Measurements from ENCODE around the gene C1RL. TPM values are rescaled to one million over a fixed set of nuclear protein-coding genes. Genes with fewer than 3 reads are reported as not detected.

The C1RL gene
- total RNA-seq, 4 donors from 2014 or later: 15.4 to 121 (median 37.4) TPM

DNA sequence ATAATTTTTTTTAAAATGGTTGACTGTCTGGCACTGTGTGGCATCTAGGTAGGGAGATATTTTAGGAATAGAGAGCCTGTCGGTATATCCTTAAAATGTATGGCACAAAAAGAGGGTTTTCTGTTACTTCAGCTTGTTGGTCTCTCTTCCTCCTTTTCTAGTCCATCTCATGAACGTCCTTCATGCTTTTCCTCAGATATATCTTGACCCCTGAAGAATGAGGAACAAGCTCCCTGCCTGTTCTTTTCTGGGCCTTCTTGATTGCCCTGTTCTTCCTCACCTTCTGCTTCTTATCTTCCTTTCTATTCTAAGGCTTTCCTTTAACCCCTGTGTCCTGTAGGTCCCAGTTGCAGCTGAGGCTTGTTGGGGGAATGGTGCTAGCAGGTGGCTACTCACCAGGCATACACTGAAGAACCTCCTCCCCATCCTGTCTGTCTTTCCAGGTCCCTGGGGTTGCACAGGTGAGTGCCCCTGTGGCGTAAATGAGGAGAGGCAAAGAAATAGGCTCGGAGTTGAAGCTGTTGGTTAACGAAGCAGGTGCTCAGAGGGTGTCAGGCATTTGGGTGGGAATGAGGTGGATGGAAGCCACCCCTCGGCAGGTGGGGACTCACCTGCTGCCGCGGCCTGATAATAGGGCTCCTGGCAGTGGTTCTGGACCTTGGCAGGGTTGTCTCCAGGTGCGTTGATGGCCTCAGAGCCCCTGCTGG, 9.6 kb downstream of the C1RL start:
- TF ChIP-seq, protein P1, sequence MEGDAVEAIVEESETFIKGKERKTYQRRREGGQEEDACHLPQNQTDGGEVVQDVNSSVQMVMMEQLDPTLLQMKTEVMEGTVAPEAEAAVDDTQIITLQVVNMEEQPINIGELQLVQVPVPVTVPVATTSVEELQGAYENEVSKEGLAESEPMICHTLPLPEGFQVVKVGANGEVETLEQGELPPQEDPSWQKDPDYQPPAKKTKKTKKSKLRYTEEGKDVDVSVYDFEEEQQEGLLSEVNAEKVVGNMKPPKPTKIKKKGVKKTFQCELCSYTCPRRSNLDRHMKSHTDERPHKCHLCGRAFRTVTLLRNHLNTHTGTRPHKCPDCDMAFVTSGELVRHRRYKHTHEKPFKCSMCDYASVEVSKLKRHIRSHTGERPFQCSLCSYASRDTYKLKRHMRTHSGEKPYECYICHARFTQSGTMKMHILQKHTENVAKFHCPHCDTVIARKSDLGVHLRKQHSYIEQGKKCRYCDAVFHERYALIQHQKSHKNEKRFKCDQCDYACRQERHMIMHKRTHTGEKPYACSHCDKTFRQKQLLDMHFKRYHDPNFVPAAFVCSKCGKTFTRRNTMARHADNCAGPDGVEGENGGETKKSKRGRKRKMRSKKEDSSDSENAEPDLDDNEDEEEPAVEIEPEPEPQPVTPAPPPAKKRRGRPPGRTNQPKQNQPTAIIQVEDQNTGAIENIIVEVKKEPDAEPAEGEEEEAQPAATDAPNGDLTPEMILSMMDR (IDR thresholded peaks at IDR 0.05): no peak
- TF ChIP-seq POLR2A (IDR thresholded peaks at IDR 0.05): no peak
- no peaks in the 10 kb centered on the region for H3K4me1 ChIP-seq
- no peak overlapping the region for H3K27ac ChIP-seq
- DNase-seq: no peak
- no peak overlapping the region for H3K4me3 ChIP-seq
- H3K36me3 ChIP-seq: no peaks in the 10 kb centered on the region
- H3K9me3 ChIP-seq: no peaks in the 10 kb centered on the region
- intact Hi-C loops (cut with DNase I; ENCODE audit: low total_unique reads): no loop called here
- H3K27me3 ChIP-seq: no peaks in the 10 kb centered on the region

DNA sequence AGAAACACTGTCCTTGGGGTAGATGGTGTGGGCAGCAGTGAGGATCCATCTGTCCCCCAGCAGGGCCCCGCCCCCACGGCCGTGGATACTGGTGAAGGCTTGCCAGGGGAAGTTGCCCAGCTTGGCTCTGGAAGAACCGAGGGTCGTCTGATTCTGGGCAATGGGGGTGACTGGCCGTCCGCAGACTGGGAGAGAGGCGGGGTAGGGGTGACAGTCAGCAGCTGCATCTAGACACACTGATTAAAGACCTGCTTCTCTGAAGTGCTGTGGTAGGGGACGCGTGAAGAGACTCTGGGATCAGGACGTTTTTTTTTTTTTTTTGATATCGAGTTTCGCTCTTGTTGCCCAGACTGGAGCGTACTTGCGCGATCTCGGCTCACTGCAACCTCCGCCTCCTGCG, 12.0 kb downstream of the C1RL start:
- TF ChIP-seq, protein P1 (IDR thresholded peaks at IDR 0.05): no peak
- no peak for TF ChIP-seq POLR2A (IDR thresholded peaks at IDR 0.05)
- no peaks in the 10 kb centered on the region for H3K4me1 ChIP-seq
- no peaks in the 10 kb centered on the region for H3K27me3 ChIP-seq
- intact Hi-C loops (cut with DNase I; ENCODE audit: low total_unique reads): no loop called here
- no peak overlapping the region for H3K27ac ChIP-seq
- H3K4me3 ChIP-seq: no peak overlapping the region
- no peaks in the 10 kb centered on the region for H3K9me3 ChIP-seq
- no peaks in the 10 kb centered on the region for H3K36me3 ChIP-seq
- DNase-seq: no peak

DNA sequence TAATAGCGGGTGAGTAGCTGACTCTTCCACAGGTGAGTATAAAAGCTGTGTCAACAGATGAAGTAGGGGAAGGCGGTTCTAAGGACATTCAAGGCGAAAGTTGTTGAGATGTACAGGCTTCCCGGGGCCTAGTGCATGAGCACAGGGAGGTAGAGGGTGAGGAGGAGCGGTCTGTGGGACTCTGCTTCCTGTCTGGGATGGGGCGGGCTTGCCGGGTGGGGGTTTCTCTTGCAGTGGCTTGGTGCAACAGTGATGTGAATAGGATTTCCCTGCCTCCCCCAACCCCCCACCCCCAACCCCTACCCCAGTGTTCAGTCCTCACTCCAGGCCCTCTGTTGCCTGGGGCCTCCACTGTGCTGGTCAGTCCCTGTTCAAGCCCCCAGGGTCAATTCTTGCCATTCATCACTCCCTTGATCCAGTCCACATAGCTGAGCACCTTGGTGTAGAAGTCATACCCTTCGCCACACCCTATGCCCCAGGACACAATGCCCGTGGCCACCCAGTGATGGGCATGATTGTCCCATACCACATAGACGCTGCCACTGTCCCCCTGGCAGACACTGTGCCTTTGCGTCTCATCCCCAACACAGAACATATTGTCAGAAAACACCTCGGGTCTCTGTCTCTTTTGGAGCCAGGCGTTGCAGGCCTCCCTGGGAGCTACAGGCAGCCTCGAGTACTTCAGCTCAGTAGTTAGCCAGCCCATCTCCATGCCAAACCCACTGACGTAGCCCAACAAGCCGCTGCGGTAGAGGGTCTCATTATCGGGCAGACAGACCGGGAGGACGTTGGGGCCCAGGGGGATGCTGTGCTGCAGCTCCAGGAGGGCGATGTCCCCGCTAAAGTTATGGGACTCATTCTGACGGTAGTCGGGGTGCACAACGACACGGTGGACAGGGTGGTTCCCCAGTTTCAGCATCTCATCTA, 12.7 kb downstream of the C1RL start:
- intact Hi-C loops (cut with DNase I; ENCODE audit: low total_unique reads): no loop called here
- H3K4me3 ChIP-seq: no peak overlapping the region
- TF ChIP-seq, protein P1 (IDR thresholded peaks at IDR 0.05): no peak
- no peak for TF ChIP-seq POLR2A (IDR thresholded peaks at IDR 0.05)

DNA sequence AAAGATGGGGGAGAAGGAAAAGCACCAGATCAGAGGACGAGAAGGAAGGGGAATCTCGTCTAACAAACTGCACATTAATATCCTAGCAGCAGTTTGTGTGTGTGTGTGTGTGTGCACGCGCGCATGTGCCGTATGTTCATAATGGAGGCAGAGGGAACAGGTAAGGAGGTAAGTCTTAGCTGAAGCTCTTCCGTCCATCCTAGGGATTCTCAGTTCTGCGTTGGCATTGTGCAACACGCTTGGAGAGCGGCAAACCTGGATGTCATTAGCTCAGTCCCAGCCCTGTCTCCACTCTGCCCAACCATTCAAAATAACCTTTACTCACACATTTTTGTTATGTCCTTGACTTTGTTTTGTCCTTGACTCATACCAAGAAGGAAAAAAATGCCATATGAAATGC, 15.1 kb downstream of the C1RL start:
- H3K9me3 ChIP-seq: no peaks in the 10 kb centered on the region
- H3K27me3 ChIP-seq: no peaks in the 10 kb centered on the region
- H3K4me1 ChIP-seq: no peaks in the 10 kb centered on the region
- H3K4me3 ChIP-seq: no peak overlapping the region
- H3K27ac ChIP-seq: peak overlapping the region in 1 of 2 donors; percentile 75
- H3K36me3 ChIP-seq: no peaks in the 10 kb centered on the region
- TF ChIP-seq, protein P1 (IDR thresholded peaks at IDR 0.05): no peak
- TF ChIP-seq POLR2A (IDR thresholded peaks at IDR 0.05): no peak
- no peak for DNase-seq
- intact Hi-C loops (cut with DNase I; ENCODE audit: low total_unique reads): no loop called here

More for the DNA sequence above, 12.7 kb downstream of the C1RL start:
- H3K36me3 ChIP-seq: no peaks in the 10 kb centered on the region
- no peaks in the 10 kb centered on the region for H3K4me1 ChIP-seq
- no peak overlapping the region for H3K27ac ChIP-seq
- no peaks in the 10 kb centered on the region for H3K27me3 ChIP-seq
- DNase-seq: no peak
- no peaks in the 10 kb centered on the region for H3K9me3 ChIP-seq

DNA sequence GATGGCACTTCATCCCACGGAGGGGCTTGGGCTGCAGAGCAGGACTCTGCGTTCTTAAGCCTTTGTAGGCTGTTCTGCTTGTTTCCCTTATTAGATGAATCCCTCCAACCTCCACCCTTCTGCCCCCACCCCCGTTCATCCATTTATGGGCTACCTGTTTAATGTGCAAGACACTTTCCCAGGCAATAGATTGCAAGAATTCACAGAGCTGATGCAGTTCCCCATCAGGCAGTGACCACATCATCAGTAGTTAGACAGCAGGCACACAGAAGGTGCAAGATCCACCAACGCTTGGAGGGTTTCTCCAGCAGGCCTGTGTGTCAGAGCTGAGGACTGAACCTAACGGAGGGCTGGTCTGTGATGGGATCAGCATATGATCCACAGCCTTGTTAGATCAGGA, 15.5 kb downstream of the C1RL start:
- H3K27me3 ChIP-seq: no peaks in the 10 kb centered on the region

More for the DNA sequence above, 15.5 kb downstream of the C1RL start:
- TF ChIP-seq, protein P1 (IDR thresholded peaks at IDR 0.05): no peak
- TF ChIP-seq POLR2A (IDR thresholded peaks at IDR 0.05): no peak
- Histone ChIP-seq H3K27ac (peak overlapping the region in 1 of 2 donors; percentile 75), H3K36me3 (no peaks in the 10 kb centered on the region), H3K4me1 (no peaks in the 10 kb centered on the region), H3K4me3 (no peak overlapping the region), H3K9me3 (no peaks in the 10 kb centered on the region)
- intact Hi-C loops (cut with DNase I; ENCODE audit: low total_unique reads): no loop called here
- no peak for DNase-seq

Data from uterus (tissue), 4 donors.